ENCODE measurements around the gene NSG1.

GRCh38 chr4:4436244-4436823 is 49.4 kb downstream of the NSG1 start:
- TF ChIP-seq CTCF (IDR thresholded peaks at IDR 0.05): no peak
- no peak for TF ChIP-seq POLR2AphosphoS5 (IDR thresholded peaks at IDR 0.05)
